ENCODE results near the gene CAMK2D.

DNA sequence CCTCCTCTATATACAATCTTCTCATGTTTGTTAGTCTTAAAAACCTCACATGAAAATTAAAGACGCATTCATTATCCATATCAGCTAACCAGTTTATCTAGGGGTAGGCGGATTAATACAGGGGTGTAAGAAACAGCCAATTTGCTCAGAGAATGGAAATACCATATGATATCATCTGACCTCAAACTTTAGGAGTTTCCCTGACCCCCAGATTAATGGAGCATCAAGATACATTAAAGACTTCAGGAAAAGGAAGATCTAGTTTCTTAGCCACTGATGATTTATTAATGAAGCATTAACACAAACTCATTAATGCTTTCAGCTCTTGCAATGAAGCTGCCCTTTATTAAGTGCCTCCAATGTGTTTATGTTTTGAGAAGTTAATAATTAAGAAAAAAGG, 67.5 kb downstream of the CAMK2D start:
- no peak for TF ChIP-seq EZH2 (IDR thresholded peaks at IDR 0.05; ENCODE audit: low read length, missing control alignments)
- TF ChIP-seq, protein P1, sequence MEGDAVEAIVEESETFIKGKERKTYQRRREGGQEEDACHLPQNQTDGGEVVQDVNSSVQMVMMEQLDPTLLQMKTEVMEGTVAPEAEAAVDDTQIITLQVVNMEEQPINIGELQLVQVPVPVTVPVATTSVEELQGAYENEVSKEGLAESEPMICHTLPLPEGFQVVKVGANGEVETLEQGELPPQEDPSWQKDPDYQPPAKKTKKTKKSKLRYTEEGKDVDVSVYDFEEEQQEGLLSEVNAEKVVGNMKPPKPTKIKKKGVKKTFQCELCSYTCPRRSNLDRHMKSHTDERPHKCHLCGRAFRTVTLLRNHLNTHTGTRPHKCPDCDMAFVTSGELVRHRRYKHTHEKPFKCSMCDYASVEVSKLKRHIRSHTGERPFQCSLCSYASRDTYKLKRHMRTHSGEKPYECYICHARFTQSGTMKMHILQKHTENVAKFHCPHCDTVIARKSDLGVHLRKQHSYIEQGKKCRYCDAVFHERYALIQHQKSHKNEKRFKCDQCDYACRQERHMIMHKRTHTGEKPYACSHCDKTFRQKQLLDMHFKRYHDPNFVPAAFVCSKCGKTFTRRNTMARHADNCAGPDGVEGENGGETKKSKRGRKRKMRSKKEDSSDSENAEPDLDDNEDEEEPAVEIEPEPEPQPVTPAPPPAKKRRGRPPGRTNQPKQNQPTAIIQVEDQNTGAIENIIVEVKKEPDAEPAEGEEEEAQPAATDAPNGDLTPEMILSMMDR (conservative IDR thresholded peaks at IDR 0.05 in 1 of 2, IDR thresholded peaks at IDR 0.05 in 1 of 2; ENCODE audit: low read depth in 1 of 2, low read length in 2 of 2) = no peak

Data from fibroblast of lung (primary cell).